GM21390 (cell line): ENCODE measurements around the gene GALNT2.

ENCODE experiments used
- ATAC-seq: cut with Tn5 transposase; IDR thresholded peaks from one replicate; pipeline ENCODE4 v1.9.1; 2021; ENCODE audit not compliant: unreplicated experiment

Gene GALNT2

DNA sequence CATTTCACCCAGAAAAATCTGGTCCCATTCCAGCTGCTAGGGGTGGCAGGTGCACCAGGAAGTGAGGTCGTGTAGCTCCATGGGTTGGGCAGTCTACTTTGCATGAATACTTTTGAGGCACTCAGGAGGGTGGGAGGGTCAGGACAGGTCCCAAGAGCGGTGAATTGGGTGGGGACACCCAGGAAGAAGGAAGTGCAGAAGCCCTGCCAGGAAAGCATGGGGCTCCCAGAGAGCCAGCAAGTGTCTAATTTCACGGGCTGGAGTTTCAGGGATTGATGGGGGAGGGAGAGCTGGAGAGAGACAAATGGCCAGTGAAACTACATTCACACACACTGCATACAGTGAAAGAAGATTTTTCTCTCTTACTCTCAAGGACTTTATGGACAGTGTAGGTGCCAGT, 137.8 kb downstream of the GALNT2 start:
- no peak for ATAC-seq

DNA sequence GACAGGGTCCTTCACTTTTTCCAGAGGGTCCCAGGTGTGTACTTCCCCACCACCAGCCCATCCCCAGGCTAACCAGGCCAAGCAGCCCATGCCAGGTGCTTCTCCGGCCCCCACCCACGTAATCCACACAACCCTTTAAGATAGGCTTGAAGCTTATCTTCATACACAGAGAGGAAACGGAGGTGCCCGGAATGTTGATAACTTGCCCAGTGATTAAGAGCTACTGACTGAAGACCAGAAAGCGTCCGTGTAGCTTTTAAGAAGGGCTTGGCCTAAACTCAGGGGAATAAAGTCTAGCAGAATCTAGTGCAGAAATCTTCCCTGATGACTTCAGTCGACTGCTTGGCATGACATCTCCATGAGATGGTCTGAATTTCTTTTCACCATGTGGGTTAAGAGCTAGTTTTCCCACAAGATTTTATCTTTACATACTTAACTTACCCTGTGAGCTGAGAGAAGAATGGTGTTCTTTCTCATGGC, 138.7 kb downstream of the GALNT2 start:
- ATAC-seq: no peak

DNA sequence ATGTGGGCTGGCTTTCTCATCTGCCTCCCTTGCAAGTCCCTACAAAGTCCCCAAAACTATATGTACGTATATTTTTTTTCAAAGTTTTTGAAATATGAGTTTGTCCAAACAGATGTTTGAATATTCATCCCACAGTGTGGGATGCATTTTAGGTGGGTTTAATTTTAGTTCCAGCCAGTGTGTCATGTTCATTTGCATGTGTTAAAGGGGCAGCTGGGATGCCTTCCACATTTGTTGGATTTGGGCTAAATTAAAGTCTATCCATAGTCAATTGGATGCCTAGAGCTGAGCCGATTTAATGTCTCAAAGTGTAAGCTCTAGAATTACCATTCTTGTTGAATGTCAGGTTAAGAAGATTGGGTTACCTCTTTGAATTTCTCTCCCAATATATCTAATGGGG, 139.2 kb downstream of the GALNT2 start:
- no peak for ATAC-seq

DNA sequence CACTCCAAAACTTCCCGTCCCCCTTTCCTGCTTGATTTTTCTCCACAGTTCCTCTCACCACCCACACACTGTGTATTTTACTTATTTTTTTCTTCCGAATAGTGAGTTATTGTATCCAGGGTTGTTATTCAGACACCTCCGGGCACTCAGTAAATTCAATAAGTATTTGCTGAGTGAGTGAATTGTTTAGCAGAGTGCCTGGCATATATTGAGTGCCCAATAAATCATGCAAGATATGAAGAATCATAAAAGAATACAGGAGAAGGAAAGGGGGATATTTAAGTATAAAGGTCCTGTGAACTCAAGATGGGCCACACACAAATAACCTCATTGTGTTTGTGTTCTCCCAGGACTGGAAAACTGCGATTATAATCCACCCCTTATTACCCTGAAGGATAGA, 139.9 kb downstream of the GALNT2 start:
- ATAC-seq: no peak

DNA sequence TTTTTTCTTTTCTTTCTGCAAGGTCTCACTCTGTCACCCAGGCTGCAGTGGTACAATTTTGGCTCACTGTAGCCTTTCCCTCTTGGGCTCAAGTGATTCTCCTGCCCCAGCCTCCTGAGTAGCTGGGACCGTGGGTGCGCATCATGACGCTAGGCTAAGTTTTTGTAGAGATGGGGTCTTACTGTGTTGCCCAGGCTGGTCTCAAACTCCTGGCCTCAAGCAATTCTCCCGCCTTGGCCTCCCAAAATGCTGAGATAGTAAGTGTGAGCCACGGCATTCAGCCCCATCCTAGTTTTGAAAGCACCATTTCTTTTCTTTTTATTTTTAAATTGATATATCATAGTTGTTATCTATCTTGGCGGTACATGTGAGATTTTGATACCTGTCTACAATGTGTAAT, 140.6 kb downstream of the GALNT2 start:
- no peak for ATAC-seq

DNA sequence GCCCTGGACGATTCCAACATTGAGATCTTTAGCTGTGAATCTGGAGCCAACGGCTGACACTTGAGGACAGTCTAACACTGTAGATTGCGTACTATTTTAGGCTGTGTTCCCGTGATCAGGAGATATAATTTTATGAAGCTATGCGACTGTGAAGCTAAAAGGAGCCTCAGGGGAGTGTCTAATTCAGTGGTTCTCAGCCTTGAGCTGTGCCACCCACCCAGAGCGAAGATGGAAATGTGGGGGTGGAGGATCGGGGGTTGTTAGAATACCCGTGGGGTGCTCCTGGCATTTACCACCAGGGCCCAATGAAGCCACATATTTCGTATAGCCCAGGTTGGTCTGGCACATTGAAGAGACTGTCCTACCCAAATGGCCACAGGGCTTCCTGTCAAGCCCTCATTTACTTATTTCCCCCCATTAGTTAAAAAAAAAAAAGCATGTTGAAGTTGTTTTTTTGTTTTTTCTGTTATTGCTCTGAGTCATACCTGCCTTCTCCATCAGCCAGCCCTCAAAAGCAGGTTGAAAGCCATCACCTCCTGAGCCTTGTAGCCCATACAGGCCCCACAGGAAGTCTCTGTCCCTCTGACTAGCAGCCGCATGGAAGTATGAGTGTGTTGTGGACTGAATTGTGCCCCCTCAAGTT, 141.7 kb downstream of the GALNT2 start:
- peak; percentile 42 for ATAC-seq

DNA sequence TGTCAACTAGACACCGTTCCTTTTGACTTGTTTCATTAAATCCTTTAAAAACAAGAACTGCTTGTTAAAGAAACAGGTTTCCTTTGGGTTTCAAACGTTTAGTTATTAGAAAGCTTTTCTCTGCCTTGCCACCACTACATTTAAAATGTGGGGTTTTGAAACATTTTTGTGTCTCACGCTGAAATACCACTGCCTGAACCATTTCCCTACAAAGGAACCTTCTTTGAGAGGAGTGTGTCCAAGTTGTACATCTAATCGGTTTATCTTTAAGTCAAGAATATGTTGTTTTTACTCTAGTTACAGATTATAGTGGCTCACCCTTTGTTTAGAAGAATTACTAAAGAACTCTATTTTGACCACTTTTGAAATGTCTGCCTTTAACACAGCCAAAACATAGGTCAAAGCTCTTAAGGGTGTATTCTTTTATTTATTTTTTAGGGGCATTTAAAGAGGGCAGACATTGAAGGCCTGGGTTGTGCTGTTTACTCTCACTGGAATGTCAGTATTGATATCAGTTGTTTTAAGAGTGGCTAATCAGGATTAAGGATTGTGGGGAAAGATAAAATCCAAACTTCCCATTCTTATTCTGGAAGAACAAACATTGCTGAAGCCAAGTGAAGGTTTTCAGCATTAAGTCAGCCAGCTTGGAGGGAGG, 143.4 kb downstream of the GALNT2 start:
- ATAC-seq: no peak

DNA sequence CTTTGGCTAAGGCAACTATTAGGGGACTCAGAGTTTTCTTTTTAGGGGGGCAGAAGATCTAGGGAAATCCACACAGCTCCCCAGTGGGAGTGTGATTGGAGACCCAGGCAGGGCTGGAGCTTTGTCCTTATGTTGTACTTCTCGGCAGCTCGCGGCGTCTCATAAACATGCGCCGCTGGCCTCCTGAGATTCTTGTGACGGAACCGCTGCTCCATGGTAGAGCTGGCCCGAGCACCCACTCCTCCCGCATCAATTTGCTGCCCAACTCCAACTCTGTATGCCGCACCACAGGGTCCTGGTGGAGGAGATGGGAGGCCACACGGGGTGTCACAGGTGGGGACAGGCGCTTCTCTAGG, 143.9 kb downstream of the GALNT2 start:
- ATAC-seq: no peak

DNA sequence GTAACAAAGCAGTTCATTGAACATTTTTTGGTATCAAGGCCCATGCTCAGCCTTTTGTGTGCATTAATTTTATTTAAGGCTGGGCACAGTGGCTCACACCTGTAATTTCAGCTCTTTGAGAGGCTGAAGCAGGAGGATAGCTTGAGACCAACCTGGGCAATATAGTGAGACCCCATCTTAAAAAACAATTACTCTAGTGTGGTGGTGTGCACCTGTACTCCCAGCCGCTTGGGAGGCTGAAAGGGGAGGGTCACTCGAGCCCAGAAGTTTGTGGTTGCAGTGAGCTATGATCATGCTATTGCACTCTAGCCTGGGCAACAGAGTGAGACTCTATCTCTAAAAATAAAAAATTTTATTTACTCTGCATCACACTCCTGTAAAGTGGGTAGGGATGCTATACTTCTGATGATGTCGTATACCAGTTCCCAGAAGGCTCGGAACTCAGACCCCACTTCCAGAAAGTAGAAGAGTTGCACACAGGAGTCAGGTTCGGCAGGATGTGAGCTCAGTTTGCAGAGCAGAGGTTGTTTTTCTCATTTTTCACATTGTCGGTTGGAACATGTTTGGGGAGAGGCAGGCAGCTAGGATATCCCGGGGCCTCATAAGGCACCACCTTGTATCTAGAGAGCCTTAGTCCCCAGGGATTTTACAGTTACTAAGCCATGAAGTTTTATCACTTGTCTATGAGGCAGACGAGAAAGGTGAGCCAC, 144.6 kb downstream of the GALNT2 start:
- ATAC-seq: no peak

DNA sequence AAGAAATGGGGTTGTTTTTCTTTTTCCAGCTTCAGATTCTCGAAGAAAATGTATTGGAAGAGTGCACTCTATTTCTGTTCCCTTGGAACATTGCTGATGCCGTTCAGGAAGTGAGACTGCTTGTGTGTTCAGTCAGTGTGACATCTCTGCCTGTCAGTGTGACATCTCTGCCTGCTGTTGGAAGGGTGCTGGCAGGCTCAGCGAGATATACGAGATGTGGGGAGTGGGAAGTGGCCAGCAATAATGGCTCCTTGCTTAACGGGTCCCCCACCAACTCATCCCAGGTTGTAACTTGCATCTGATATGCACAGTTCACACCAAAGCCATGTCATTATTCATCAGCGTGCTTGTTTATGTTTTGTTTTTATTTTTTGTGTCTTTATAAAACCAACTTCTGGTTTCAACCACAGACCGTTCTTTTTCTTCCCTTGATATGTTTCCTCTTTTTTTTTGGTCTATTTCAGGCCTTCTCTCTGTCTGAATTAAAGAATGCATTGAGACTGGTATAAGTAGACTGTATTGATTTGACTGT, 145.4 kb downstream of the GALNT2 start:
- peak; percentile 51 for ATAC-seq

DNA sequence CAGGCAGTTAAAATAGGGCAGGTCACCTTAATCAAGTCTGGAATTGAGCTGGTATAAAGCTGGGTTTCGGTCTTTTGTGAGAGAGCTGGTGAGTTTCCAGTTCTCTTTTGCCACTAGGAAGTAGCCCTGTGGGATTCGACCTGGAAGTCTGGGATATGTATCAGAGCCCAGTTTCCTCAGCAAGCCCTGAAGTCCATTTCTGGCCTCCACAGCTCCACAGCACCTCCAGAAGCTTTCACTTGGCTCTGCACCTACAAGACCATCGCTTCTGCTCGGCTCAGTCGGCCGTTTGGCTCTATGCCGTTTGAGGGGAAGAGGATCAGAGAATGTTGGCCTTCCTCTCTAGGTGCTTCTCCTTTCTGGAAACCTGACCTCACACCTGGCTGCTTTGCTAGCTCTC, 148.0 kb downstream of the GALNT2 start:
- no peak for ATAC-seq

DNA sequence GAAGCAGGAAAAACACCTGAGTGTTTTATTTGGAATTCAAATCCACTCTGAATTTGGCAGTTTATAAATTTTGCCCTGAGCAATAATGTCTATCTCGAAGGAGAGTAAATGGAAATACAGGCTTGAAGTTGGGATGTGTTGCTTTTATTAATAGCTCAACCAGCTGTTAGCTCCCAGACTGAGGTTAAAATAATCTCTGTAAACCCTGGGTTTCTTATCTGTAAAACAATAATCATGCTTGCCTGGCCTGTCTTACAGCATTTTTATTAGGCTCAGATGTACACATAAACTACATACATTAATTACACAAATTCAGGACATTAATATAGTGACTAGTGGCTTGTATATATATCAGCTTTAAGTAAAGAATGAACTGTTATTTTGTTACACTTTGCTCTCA, 148.5 kb downstream of the GALNT2 start:
- ATAC-seq: no peak

DNA sequence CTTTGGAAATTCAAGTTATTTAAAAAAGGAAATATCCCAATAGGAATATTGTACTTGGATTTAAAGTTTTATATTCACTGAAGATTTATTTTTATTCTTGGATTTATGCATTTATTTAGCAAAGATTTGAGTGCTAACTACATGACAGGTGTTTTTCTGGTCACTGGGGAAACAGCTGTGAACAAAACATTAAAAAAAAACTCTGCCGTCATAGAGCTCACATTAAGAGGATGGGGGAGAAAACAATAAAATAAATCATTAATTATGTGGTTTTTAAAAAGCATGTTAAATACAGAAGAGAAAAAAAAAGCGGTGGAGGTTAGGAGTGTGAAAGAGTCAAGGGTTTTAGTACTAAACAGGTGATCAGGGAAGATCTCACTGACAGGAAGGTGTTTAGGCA, 149.9 kb downstream of the GALNT2 start:
- ATAC-seq: no peak

DNA sequence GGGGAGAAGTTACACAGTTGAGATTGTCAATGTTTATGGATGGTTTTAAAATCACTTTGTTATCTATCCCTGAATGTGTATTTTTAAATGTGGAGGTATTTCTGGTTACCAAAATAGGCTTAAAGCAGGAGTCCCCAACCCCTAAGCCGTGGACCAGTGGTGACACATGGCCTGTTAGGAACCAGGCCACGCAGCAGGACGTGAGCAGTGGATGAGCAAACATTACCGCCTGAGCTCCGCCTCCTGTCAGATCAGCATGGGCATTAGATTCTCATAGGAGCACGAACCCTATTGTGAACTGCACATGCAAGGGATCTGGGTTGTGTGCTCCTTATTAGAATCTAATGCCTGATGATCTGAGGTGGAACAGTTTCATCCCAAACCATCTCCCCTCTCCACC, 151.6 kb downstream of the GALNT2 start:
- ATAC-seq: no peak

DNA sequence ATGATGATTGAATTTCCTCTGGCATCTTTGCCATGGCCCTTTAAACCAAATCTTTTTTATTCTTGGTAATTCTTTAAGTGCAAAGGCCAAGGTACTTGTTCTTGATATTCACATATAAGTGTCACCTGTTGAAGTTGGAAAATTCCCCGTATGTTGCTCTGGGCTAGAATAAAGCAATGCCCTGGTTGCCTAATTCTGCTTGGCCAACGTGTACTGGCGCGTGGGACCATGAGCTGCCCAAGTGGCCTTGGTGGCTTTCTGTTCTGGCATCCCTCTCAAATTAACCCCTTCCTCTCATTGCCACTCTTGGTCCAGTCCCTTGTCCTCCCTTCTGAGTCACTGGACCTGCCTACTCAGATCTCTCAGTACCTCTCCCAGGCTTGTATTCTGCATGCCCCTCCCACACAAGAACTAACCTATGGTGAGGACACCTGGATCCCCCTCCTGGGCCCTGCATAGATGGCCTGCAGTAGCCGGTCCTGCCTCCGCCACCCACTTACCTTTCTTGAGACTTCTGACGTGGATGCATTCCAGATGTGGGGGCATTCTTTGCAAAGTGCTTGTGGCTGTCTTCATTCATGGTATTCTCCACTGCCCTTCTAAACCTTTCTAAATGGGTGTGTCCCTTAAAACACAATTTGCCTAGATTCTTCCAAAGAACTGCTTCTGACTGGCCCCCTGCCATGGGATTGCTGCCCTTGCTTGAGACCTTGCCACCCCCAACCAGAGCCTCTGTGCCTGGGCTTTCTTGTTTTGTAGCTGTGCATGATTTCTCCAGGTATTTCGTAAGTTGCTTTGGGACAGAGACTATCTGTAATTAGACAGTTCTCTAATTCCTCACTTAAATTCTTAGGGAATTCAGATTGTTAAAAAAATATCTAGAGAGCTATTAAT, 152.4 kb downstream of the GALNT2 start:
- no peak for ATAC-seq

DNA sequence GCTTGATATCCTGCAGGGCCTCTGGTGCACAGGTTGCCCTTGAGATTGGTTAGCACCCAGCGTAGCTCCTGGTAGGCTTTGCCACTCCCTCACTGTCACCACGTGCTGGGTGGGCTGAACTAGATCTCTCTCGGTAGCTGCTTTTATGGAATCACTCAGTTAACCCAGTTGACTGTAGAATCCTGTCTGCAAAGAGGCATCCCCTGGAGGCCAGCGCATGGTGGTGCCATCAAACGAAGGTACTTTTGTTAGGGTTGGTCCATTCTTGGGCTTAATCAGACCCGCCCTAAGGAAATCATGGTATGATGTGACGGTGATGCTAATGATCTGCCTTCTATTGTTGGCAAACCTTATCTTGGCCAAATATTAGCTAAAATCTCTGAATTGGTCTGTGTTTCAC, 153.4 kb downstream of the GALNT2 start:
- ATAC-seq: no peak

DNA sequence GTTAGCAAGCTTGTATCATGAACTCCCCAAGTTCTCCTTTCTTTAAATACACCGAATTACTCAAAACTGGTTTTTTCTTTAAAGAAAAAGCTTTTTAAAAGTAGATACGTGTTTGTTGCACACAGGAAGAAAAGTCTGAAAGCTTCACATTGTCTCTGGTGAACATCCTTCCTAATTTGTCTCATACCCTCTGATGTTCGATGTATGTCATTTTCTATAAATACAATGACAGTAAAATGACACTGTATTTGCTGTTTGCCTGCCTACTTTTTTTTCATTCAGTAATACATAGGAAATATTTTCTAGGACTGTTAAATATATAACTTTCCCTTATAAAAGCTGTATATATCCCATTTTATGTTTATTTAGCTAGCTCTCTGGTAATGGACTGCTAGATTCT, 153.9 kb downstream of the GALNT2 start:
- ATAC-seq: no peak

DNA sequence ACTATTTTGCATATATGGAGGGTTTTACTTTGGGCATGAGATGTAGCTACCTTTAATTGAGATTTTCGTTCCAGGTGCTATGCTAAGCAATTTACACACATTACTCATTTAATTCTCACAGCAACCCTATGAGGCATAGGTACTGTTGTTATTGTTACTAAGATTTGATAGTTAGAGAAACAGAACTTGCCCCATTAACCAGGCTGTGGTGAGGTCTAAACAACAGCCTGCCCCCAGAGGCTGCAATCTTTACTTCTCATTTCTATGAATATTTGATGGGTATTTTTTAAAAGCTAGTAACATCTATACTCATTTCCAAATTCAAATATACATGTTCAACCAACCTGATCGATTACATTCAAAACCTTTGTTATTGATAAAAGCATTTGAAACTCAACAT, 155.6 kb downstream of the GALNT2 start:
- no peak for ATAC-seq

DNA sequence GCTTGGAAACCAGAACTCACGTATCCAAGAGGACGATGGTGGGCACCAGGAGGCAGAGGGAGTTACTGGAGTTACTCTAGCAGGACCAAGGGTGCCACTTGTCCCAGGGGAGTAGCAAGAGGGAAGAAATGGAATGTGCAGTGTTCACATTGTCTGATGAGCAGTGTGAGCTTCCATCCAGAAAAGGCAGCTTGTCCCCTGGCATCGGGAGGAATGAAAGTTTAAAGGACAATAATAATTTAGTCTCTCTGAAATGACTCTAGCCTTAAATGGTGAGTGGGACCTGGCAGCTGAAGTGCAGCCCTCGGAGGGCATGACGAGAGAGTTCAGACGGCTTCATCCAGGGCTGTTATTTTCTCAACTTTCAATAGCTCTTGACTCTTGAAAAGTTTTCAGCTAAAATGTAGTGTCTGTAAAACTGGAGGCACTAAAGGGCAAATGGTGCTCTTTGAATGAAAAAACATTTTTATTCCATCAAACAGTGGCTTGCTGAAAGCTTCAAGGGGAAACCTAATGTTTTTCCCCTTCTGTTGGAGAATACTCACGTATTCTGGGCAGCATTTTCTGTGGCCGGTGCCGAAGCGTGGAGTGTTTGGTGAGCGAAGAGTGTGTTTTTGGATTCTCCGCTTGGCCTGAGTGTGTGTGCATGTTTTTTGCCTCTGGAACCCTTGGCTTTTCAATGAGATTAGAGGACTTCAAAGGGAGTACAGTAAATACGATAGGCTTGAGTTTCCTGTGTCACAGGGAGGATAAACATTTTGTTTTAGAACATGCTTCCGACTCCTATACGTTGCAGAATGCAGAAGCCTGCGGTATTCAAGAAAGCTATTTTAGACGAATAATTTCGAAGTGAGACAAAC, 157.3 kb downstream of the GALNT2 start:
- no peak for ATAC-seq
